Nucleus accumbens (tissue), 56 donors: ENCODE data around the gene KLHL25.

Experiments
- DNase-seq, 56 donors: peaks; one replicate each; lab custom pipeline; 2025; lab: John Stamatoyannopoulos, UW

KLHL25 gene

DNA sequence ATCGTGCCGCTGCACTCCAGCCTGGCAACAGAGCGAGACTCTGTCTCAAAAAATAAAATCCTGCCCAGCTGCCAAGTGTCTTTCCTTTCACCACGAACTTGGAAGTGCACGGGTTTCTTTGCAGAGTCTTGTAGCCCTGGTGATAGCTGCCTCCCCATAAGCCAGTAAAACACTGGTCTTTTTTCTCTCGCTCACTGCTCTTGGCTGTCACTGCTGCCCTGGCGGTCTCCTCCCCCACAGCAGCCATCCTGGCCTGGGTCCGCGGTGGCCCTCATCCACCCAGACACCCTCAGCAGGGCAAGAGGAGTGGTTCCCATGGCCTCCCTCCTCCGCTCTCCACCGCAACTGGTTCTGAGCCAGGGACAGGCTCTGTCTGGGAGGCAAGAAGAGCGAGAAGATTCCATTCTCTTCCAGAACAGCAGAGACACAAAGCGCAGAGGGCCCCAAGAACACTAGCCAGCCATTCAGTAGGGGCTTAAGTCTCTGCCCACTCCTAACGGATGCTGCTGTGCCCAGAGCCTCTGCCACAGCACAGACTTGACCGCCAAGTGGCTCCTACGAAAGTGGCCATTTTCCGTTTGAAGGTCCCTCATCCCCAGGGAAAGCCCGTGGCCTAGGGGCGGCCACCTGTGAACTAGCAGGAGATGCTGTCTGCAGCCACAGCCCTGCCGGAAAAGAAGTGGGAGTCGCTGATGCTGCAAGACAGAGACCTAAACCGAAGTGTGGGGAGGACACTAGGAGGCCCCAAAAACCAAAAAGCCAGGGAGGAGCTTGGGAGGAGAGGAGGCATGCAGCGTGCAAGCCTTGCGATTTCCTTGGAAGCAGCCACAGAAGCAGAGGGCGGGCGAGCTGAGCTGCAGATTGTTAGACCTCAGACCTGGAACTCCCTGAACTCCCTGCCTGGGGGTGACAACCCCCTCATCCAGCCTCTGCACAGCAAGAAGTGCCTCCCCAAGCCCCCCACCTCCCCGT is 44.1 kb downstream of the KLHL25 start:
- peak in 49 of 56 donors; percentile 20 to 87 (median 65) for DNase-seq

GRCh38 chr15:85749261-85750151 is 45.2 kb downstream of the KLHL25 start:
- peak in 25 of 56 donors; percentile 18 to 69 (median 34) for DNase-seq

DNA sequence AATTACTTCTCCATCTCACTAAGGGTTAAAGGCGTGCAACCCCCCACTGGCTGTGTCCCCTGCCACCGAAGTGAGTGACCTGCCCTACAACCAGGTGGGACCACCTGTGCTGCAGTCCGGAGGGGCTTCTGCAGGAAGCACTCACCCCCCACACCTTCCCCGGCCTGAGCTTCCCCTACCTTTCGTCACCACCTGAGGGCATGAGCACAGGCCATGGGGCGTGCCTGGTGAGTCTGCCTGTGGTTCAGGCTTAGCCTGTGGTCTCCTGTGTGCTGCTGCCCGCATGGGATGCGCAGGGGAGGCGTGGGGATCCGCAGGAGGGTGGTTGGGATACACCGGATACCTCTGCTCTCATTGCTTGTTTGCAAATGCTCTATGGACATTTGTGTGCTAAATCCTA is 46.0 kb downstream of the KLHL25 start:
- DNase-seq: no peak

DNA sequence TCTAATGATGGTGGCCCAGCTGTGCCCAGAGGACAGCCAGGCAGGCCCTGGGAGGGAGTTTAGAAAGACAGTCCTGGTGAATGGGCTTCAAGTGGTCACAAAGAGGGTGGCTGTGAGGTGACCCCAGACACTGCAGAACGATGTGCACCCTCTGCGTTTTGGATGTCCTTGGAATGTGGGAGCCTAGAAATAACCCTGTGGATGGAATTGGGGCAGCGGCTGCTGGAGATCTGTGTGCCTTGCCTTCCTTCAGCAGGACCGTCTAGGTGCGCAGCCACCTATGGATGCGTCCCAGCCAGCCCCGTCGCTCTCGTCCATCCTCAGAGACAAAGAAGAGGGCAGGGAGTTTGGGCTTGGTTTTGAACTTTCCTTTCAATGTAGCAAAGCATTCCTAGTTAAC is 46.5 kb downstream of the KLHL25 start:
- no peak for DNase-seq

DNA sequence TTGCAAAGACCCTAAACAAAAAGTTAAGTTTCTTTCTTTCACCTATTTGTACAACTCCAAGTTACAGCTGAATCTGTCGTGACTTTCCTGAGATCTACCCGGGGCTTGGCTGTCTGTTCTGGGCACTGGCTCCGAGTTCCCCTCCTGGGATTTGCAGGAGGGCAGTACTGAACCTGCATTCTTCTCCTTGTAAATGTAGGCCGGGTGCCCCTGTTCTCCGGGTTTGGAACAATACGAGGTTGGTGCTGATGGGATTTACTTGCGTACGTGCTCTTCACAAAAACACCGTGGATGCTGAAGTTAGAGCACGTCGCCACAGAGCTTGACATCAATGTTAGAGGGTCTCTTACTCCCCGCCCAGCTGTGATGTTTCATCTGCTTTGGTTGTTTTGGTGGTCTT is 48.1 kb downstream of the KLHL25 start:
- no peak for DNase-seq

GRCh38 chr15:85745525-85746150 is 49.1 kb downstream of the KLHL25 start:
- DNase-seq: no peak

- no peak for DNase-seq
Observed at GRCh38 chr15:85745023-85745422, 49.7 kb downstream of the KLHL25 start.

DNA sequence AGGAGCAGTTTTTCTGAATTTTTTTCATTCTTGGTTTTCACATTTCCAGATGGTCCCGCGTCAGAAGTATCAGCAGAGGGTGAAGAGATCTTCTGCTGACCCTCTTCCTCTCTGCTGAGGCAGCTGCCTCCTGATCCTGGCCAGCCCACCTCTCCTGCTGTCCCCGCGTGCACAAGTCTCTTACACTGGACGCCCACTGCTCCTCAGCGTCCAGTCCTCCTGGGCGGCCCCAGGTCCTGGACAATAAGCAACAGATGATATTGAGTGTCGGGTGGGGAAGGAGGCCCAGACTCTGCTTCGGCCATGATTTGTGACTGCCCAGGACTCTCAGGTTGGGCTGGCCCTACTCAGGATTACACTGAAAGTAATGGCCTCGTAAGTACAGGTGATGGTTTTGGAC is 50.1 kb downstream of the KLHL25 start:
- DNase-seq: no peak

DNA sequence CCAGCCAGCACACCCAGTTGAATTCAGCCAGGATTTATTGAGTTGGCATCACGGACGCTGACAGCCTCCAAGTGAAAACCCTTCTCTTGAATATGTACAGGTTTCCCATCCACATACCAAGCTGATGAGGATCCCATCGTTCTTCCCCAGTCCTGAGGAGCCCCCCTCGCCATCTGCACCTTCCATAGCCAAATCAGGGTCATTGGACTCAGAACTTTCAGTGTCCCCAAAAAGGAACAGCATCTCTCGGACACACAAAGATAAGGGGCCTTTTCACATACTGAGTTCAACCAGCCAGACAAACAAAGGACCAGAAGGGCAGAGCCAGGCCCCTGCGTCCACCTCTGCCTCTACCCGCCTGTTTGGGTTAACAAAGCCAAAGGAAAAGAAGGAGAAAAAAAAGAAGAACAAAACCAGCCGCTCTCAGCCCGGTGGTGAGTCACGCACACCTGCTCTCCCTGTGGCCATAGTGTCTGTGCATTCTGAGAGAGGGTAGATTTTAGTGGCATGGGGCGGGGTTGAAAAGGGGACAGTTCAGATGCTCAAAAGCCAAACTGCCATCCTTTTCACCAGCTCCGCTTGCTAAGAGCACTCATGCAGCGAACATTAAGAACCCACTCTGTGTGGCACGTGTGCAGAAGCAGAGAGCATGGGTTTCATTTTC is 51.2 kb downstream of the KLHL25 start:
- no peak for DNase-seq

GRCh38 chr15:85742186-85742821 is 52.4 kb downstream of the KLHL25 start:
- DNase-seq: peak in 13 of 56 donors; percentile 17 to 60 (median 32)

DNA sequence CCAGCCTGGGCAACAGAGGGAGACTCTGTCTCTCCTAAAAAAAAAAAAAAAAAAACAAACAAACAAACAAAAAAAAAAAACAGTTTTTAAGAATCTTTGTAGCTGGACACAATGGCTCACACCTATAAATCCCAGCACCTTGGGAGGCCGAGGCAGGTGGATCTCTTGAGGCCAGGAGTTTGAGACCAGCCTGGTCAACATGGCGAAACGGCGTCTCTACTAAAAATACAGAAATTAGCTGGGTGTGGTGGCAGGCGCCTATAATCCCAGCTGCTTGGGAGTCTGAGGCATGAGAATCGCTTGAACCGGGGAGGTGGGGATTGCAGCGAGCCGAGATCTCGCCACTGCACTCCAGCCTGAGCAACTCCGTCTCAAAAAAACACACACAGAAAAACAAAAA is 53.1 kb downstream of the KLHL25 start:
- DNase-seq: no peak

GRCh38 chr15:85741021-85741421 is 53.7 kb downstream of the KLHL25 start:
- peak in 3 of 56 donors; percentile 12 to 24 (median 18) for DNase-seq

- peak in 1 of 56 donors; percentile 32 for DNase-seq
Observed at GRCh38 chr15:85737061-85737460, 57.7 kb downstream of the KLHL25 start.

DNA sequence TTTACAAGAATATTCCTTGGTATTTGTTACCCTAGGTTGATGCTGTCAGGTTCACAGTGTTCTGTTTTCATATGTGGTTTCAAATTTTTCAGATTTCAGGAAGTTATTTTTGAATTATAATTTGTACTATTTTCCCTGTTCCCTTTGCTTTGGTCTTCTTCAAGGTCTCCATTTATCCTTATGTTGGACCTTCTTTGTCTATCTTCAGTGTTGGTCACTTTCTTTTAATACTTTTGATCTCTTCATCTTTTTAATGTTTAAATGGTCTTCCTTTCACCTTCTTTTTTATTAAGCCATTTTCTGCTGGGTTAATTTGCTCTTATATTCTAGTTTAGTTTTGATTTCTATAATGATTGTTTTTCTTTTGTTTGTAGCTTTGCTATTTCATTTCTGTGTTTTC is 61.3 kb downstream of the KLHL25 start:
- no peak for DNase-seq

DNA sequence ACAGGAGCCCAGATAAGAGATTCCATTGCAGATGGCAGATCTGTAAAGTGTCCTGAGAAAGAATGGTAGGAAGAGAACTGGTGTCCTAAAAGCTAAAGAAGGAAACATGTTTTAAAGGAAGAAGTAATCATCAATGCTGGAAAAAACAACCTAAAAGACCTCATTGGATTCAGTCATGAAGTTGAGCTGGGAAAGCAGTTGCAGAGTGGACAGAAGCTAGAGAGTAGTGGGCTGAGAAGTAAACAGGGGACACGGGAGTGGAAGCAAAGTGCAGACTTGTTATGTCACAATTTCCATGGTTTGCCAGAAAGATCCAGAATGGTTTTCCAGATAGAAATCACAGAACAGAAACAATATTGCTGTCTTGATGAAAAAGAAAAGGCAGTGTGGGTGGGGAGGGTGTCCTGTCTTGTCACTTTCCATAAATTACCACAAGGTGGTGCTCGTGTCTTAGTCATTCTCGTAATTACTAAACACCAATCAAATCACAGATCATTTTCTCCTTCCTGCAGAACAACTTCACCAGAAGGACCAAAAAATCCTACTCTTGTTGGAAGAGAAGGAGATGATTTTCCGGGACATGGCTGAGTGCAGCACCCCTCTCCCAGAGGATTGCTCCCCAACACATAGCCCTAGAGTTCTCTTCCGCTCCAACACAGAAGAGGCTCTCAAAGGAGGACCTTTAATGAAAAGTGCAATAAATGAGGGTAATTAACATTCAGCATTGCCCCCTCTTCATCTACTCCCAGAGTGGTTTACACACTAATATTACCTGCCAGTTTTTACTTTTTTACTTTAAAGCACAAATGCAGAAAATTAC is 64.5 kb downstream of the KLHL25 start:
- peak in 13 of 56 donors; percentile 8 to 65 (median 27) for DNase-seq

DNA sequence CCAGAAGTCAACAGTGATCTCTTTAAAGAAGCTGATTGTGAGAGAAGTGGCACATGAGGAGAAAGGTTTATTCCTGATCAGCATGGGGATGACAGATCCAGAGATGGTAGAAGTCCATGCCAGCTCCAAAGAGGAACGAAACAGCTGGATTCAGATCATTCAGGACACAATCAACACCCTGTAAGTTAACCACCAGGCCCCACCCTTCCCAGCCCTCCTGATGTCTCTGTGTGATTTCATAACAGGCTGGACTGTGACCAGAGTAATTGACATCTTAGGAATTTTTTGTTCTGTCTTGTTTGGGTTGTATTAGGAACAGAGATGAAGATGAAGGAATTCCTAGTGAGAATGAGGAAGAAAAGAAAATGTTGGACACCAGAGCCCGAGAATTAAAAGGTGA is 67.7 kb downstream of the KLHL25 start:
- DNase-seq: no peak

GRCh38 chr15:85726454-85726853 is 68.3 kb downstream of the KLHL25 start:
- no peak for DNase-seq

- DNase-seq: no peak
Observed at GRCh38 chr15:85725564-85725963, 69.2 kb downstream of the KLHL25 start.

DNA sequence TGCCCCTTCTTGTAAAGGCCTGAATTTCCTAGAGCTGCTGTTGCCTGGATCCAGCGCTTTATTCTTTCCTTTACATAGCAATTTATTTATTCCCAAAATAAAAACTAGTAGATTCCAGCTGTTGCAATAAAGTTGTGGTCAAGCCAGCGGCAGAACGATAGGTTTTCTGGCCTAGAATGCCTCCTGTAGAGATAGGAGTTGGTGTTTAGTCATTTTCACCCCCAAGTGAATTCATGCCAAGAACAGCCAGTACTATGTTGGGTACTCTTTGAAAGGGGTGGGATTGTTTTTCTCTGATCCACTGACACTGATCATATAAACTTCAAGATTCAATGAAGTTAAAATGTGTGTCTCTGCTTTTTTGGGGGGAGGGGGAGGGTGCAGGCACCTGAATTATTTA is 69.7 kb downstream of the KLHL25 start:
- no peak for DNase-seq
